Sigmoid colon (tissue), 4 donors: Measurements from ENCODE around the gene TMEM255B.

Experiments used
- POLR2A ChIP-seq, 2 donors: fragments of 450-650 bp; IDR thresholded peaks; one replicate each; pipeline ENCODE4 v1.6.1; 2016; ENCODE audit warnings: antibody characterized with exemption in 2 of 2, mild to moderate bottlenecking in 2 of 2, moderate library complexity in 2 of 2
- POLR2AphosphoS5 ChIP-seq, 4 donors: sonication (generic); formaldehyde crosslinking; IDR thresholded peaks; one replicate each; pipeline ENCODE4 v1.6.1; 2017; ENCODE audit warnings: antibody characterized with exemption in 4 of 4

DNA sequence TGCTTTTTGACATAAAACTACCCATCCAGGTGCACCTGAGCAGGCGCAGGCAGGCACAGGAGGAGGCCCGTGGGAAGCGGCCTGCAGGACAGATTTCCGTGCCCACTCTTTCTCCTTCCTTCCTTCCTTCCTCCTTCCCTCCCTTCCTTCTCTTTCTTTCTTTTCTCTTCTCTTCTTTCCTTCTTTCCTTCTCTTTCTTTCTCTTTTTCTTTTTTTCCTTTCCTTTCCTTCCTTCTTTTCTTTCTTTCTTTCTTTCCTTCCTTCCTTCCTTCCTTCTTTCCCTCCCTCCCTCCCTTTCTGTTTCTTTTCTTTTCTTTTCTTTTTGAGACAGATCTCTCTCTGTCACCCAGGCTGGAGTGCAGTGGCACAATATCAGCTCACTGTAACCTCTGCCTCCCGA is 21.2 kb upstream of the TMEM255B start:
- no peak for TF ChIP-seq POLR2A (IDR thresholded peaks at IDR 0.05)
- no peak for TF ChIP-seq POLR2AphosphoS5 (IDR thresholded peaks at IDR 0.05)
